Measurements from ENCODE around the gene TMEM114.

Gene TMEM114

DNA sequence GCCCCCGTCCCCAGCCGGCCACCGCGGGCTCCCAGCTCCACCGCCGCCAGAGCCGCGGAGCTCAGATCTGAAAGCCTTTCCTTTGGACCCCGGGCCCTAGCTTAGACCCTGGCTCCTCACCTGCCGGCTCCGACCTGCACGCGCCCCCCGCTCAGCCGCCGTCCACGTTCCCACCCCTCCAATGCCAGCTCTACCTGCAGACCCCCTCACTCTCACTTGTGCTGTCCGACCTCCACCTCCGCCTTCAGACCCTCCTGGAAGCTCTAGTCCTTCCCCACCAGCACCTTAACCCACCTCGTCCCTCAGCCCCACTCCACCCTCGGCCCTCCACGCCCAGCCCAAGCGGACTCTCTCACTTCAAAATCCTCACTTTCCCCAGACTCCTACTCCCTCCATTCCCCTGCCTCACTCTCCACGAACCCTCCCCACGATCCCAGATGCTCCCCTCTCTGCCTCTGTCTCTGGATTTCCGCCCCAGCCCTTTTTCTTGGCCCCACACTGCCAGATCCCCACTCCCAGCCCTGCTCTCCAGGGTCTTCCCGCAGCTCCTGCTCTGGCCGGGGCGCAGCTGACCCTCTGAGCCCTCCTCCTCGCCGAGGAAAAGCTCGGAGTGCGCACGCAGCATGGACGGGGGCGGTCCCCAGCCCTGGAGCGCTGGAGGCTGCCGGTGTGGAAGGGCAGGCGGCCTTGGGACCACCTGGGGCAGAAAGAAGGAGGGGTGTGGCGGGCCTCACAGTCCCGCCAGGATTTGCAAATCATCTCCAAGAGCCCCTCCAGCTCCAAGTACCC, at the start of gene TMEM114:
TMEM114 (minus strand) TSS at position 612 of the 789 bp plus-strand sequence. CDS start 673 bp downstream, outside the sequence.
- FAIRE-seq, result no peak

DNA sequence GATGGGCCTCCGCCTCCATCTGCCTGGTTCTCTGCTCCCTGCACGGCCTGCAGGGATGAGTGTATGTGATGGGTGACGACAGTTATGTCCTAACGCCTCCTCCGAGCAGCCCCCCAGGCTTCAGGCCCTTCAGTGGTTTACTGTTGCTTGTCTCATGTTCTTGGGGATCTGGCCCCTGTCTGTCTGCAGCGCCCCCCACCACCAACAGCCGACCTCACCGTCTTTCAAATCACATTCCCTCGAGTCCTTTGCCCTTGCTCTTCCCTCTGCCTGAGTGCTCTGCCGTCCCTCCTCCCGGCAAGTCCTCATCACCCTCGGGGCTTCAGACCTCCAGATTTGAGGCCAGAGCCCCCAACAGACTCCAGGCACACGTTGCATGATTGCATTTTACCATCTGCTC, 49.4 kb upstream of the TMEM114 start:
- no peak for FAIRE-seq

DNA sequence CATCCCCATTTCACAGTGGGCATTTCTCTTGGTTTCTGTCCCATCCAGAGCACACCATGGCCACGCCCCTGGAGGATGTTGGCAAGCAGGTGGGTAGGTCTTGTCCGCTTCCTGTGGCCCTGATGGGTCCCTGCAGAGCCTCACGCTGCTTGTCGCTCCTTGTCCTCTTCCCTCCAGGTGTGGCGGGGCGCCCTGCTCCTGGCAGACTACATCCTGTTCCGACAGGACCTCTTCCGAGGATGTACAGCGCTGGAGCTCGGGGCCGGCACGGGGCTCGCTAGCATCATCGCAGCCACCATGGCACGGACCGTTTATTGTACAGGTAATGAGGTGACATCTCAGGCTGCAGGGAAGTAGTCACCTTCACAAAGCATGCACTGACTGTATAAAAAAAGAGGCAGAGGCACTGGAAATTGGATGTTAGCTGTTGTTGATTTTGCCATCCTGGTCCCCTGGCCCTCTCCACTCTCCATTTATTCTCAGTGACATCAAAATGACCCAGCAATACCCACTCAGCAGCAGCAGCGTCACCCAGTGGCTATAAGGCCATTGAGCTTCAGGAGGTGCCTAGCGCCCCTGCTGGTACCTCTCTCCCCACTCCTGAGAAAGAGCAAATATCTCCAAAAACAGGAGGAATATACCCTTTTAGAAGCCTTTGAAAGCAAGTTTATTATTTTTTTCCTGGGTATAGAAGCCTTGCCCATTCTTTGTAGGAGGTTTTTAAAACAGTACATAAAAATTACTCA, 44.9 kb upstream of the TMEM114 start:
- no peak for FAIRE-seq

DNA sequence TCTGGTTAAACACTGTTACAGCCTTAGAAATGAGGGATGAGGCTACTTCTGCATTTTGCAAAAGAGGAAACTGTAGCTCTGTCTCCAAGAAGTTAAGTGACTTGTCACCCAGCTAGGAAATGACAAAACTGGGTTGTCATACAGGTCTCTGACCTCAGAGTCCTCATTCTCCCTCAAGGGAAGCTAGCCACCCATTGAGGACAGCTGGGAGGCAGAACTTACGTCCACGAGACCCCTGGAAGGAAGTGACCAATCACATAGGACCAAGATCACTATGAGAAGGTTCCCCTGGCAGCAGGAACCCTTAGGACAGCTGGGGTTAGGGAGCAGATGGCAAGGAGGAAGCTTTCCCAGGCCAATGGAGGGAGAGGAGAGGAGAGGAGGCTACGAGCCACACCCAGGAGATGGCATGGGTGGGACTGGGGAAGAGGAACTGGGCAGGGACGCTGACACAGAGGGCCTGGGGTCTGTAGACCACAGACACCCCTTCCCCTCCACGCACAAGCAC, 42.4 kb upstream of the TMEM114 start:
- no peak for FAIRE-seq

DNA sequence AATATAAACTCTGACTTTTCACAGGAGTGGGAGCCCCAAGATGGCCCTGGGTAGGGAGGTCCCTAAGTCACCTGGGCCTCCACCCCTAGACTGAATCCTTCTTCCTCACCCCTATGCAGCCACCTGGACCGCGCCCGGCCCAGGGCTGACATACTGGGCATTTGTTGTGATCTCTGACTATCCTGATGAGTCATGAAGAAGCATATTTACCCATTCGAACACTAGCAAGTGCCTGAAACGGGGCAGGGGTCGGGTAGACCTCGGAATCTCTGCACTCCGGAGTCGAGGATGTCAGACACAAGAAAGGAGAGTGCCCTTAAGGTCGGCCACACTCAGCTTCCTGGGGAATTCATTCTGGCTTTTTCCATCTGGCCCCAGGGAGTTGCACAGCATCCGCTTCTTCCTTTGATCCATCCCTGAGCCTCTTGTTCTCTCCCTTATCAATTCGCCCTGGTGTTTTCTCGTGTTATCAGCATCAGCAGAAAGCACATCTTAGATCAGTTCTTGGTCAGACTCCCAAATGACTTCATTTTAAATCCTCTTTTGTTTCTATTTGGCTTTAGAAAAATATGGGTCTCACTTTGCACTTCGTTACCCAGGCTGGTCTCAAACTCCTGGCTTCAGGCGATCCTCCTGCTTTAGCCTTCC, 41.6 kb upstream of the TMEM114 start:
- FAIRE-seq, result no peak

DNA sequence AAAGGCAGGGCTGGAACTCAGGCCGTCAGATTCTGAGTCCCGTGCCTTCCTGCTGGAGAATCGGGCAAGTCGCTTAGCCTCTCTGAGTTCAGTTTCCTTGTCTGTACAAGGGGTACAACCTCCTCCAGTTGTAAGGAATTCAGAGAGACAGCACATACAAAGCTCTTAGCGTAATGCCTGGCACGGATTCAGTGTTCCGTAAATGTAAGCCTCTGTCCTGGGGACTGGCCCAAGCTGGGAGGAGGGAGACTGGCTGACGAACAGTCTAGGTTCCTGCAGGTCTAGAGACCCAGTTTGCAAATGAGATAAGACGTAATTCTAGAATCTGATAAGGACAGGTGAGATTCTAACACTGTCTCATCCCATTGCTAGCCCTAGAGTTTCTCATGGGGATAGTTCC, 41.1 kb upstream of the TMEM114 start:
- no peak for FAIRE-seq

DNA sequence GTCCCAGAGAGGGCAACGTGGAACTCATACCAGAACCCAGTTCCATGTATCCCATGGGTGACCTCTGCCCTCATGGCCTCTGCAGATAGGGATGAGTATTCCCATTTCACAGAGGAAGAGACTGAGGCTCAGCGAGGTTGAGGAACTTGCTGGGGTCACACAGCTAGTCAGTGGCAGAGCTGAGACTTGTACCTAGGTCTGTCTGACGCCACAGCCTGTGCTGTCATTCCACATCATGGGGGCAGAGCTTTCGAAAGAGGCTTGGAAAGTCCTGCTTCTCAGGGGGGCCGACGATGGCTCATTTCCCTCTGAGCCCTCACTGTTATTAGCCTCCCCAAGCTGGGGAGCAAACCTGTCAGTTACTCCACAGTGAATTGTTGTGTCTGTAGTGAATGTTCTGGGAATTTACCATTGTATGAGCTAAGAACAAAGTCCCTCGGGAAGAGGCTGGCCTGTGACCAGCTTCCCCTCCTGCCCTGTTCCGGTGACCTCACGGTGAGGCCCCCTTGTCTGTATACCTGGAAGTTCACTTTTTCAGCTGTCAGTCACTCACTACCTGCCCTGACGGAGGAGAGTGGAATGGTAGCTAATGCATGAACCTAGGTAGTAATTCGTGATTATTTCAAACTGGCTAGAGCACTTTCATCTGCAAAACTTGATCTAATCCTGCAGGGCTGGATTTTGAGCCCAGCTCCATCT, 40.1 kb upstream of the TMEM114 start:
- no peak for FAIRE-seq

DNA sequence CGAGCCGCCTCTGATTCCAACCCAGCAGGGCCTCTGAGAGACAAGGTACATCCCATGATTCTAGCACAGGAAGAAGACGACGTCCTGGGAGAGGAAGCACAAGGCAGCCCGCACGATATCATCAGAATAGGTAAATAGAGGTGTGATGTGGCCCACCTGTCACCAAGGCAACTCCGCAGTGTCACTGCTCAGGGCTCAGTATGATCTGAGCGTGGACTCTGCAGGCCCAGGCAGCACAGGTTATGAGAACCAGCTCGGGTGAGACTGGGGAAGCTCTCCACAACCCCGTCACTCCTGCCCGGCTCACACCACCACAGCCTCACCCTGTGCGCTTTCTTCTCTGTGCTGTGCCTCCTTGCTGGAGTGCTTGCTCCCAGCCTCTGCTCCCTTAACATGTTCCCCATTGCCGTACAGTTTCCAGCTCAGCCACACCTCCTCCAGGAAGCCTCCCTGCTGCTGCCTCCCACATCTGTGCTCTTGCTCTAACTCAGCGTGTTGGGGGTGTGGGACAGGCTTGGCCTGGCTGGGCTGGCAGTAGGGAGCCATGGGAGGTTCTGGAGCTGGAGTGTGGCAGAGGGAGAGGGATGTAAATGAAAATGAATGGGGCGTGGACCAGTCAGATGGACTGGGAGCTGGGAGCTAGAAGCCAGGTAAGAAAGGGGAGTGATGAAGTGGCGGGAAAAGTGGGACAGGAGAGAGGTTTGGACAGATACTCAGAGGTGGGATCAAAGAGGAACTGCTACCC, 38.8 kb upstream of the TMEM114 start:
- no peak for FAIRE-seq

DNA sequence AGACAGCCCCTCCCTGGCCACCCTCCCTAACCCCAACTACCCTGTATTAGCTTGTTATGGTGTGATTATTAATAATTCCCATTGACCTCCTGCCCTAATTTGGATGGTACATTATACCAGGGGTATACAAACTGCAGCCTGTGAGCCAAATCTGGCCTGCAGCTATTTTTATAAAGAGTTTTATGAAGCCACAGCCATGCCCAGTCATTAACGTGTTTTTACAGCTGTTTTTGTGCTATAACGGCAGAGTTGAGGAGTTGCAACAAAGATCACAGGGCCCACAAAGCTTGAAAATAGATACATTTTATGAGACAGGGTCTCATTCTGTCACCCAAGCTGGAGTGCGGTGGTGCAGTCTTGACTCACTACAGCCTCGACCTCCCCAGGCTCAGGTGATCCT, 37.1 kb upstream of the TMEM114 start:
- FAIRE-seq, result no peak

DNA sequence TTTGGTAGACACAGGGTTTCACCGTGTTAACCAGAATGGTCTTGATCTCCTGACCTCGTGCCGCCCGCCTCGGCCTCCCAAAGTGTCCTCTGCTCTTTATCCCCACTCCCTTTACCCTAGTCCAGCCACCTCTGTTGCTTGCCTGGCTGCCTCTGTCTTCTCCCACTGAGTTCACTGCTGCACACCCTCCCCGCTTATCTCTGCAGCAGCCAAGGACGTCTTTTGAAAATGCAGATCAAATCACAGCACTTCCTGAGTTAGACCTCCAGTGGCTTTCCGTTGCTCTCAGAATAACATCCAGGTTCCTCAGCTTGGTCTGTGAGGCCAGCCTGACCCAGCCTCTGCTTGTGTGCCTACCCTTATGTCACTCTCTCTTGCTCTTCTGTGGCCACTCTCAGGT, 36.6 kb upstream of the TMEM114 start:
- FAIRE-seq, result no peak

DNA sequence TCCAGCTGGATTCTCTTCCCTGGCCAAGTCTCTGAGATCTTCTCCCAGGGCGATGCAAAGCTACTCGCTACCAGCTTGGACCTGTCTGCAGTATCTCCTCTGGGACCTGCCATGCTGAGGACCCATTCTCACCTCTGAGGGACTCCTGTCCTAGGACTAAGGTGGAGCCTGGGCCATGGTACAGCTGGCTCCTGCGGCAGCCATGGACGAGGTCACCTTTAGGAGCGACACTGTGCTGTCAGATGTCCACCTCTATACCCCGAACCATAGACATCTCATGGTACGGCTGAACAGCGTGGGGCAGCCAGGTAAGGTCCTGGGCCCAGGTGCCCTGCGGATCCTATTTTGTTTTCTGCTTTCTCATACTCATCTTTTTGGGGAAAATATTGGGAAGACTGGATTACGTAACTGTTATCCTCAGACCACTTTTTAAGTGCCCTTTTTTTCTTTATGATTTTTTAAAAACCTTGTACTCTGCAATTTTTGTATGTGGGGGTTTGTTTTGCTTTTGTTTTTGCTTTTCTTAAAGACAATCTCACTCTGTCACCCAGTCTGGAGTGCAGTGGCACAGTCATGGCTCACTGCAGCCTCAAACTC, 35.3 kb upstream of the TMEM114 start:
- FAIRE-seq, result no peak

DNA sequence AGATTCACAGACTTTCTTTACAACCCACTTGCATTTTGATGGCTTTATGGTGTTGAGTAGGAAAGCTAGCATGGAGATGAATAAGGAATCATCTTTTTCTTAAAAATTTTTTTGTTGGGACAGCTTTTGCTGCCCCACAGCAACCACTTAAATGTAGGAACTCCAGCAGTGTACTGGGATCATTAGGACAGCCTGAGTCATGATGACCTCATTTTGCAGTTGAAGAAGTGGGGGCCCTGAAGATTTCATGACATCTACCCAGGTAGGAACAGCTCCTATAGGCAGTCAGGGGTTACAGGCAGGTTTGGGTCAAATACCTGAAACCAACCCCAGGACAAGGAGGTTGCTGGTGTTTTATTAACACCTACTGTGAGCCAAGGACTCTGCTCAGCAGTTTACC, 33.3 kb upstream of the TMEM114 start:
- FAIRE-seq, result no peak

DNA sequence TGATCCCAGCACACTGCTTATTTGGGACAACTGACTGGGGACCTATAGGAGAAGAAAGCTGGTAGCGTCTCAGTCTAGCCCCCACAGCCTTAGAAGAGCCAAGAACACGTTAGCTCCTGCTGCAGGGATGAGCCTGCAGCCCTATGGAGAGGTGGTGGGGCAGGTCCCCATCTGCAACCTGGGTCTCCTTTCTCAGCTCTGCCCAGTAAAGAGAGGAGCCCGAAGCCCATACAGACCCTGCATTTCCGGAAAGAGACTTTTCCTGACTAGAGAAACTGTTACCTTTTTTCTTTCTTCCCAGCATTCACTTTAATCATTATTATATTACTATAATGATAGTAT, 32.0 kb upstream of the TMEM114 start:
- FAIRE-seq, result no peak

DNA sequence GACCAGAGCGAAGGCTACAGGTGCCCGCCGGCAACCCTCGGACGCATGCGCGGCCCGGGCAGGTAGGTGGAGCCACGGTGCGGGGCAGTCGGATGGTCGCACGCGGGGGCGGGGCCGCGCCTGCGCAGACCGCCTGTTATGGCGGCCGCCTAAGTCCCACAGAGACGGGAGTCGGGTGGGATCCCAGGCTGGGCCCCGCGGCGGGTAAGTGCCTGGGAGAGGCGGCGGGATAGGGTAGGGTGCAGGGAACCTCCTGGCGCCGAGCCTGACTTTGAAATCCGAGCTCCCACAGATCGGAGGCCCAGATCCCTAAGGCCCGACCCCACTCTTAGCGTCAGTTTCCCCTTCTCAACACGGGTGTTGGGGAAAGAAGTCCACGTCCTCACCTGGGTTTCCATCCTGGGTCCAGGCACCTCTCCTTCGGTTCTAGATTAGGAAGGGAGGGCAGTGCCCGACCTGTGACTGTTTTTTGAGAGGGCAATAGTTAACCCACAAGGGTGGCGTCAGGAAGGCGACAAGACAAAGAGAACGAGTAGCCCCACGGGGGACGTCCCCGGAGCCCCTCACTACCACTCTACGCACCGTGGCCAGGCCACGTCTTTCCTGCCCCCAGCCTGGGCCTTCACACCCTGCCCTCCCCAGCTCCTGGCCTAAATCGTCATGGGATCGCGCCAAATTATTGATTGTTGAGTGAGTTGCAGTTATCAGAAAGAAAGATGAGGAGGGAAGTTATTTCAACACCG, 31.4 kb upstream of the TMEM114 start, which contains the start of gene METTL22:
METTL22 (plus strand) TSS at position 127 of the 743 bp plus-strand sequence. CDS start 3,968 bp downstream, outside the sequence.
- no peak for FAIRE-seq

DNA sequence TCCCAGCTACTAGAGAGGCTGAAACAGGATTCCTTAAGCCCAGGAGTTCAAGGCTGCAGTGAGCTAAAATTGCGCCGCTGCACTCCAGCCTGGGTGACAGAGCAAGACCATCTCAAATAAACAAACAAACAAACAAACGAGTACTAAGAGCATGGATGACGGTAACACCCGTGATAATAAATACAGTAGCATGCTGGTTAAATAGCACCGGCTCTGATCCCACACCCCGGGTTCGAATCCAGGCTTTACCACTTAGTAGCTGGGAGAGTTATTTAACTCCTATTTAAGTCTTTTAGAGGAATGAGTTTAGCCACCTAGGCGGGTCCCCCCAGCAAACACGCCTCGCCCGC, 30.9 kb upstream of the TMEM114 start:
- FAIRE-seq, result no peak

DNA sequence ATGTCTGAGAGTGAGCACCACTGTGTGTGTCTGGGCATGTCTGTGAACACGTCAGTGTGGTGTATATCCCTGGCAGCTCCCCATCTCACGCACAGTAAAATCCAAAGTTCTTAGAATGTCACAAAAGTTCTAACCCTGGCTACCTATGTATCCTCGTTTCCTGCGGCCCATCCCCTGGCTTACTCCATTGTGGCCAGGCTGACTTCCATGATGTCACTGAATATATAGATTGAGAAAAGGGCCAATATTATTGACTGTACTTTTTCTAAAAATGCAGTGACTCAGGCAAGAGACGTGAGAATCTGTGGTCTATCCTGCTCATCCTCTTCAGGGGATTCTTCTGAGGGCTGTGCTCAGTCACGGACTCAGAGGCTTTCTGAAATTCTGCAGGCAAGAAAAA, 30.2 kb upstream of the TMEM114 start:
- FAIRE-seq, result no peak

DNA sequence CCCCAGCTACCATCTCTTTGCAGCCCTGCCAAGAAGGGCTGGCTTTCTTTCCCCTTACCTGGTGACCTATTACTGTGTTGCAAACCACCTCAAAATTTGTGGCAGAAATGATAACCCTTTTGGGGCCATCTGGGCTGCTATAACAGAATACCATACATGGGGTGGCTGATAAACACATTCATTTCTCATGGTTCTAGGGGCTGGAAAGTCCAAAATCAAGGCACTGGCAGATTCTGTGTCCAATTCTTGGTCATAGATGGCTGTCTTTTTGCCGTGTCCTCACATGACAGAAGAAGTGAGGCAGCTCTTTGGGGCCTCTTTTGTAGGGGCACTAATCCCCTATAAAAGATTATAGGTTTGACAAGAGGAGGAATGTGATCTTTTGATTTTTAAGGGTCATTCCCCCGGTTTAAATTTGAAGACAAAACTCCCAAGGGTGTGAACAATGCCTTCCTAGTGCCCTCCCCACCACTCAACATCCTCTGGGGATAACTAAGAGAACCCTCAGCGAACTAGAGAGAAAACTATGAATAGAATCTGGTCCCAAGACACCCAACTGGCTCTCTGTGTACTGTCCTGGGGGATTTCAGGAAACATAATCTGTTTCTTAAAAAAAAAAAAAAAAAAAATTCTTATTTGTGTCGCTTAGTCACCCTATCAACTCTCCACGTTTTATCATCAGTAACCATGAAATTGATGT, 29.5 kb upstream of the TMEM114 start:
- FAIRE-seq, result no peak

DNA sequence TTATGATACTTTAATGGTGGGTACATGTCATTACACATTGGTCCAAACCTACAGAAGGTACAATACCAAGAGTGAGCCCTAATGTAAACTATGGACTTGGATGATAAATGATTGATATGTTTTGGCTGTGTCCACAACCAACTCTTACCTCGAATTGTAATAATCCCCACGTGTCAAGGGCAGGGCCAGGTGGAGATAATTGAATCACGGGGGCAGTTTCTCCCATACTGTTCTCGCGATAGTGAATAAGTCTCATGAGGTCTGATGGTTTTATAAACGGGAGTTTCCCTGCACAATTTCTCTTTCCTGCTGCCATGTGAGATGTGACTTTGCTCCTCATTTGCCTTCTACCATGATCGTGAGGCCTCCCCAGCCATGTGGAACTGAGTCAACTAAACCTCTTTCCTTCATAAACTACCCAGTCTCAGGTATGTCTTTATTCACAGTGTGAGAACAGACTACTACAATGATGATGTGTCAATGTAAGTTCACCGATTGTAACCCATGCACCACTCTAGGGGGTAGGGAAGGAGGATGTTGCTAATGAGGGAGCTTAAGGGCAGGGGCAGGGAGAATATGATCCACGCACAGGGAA, 24.2 kb upstream of the TMEM114 start:
- no peak for FAIRE-seq

DNA sequence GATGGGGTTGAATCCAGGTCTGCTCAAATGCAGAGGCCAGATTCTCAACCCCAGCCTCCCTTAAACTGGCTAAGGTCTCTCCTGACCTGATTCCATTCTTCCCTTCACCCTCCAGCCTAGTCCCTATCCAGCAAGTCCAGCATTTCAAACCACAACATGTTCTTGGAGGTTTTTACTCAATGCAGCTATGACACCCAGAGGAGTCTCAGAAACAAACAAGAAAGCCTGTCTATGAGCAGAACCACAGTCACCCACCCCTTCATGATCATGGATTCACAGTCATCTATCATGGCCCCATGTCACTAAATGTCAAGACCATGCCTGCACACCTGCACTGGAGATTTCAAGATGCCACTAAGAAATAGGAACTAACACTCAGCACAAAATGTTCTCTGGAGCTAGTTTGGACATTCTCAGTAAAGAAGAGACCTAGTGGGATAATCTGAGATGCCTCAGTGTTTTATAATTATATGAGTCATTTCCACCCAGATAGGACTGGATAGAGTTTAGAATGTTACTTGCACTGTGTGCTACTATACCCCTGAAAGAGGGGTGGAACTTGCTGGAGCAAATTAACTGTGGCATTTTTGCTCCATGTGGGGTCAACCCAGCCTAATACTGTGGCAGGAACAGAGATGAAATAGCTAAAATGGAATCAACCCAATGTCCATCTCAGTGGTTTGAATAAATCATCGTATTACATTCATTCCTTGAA, 21.7 kb upstream of the TMEM114 start:
- no peak for FAIRE-seq

All from A204.1 (cell line).